Lower leg skin (tissue), 3 donors: Measurements from ENCODE around the gene TM2D3.

Experiments used
- CTCF ChIP-seq, 3 donors: fragments of 450-650 bp; IDR thresholded peaks; one replicate each; pipeline ENCODE4 v1.5.1; 2016; ENCODE audit warnings: antibody characterized with exemption in 3 of 3, mild to moderate bottlenecking in 3 of 3, moderate library complexity in 2 of 3
- POLR2A ChIP-seq, 2 donors: fragments of 450-650 bp; IDR thresholded peaks; one replicate each; pipeline ENCODE4 v1.6.1; 2016 to 2017; ENCODE audit warnings: antibody characterized with exemption in 2 of 2, mild to moderate bottlenecking in 1 of 2, moderate library complexity in 1 of 2

- TF ChIP-seq CTCF (IDR thresholded peaks at IDR 0.05) (no peak), POLR2A (IDR thresholded peaks at IDR 0.05) (no peak)
Observed at GRCh38 chr15:101623367-101624304, 28.5 kb downstream of the TM2D3 start.
